A172 (cell line): ENCODE data around the gene NATD1. TPM values are rescaled to one million over a fixed set of nuclear protein-coding genes. Genes with fewer than 3 reads are reported as not detected.

ENCODE experiments used
- DNase-seq: peaks from one replicate; pipeline ENCODE4 v3.0.0-alpha.2; 2015; ENCODE audit warnings: low spot score
- total RNA-seq: library from RNA; depleted of rRNA; stranded (reverse); fragments of >200 nt; shearing (Covaris generic); gene quantifications from 2 replicates; pipeline ENCODE4 v1.2.3, GENCODE V29; 2014; rRNA removed

NATD1 gene, protein sequence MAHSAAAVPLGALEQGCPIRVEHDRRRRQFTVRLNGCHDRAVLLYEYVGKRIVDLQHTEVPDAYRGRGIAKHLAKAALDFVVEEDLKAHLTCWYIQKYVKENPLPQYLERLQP
- total RNA-seq: 1.9 and 2.9 TPM in 2 replicates

DNA sequence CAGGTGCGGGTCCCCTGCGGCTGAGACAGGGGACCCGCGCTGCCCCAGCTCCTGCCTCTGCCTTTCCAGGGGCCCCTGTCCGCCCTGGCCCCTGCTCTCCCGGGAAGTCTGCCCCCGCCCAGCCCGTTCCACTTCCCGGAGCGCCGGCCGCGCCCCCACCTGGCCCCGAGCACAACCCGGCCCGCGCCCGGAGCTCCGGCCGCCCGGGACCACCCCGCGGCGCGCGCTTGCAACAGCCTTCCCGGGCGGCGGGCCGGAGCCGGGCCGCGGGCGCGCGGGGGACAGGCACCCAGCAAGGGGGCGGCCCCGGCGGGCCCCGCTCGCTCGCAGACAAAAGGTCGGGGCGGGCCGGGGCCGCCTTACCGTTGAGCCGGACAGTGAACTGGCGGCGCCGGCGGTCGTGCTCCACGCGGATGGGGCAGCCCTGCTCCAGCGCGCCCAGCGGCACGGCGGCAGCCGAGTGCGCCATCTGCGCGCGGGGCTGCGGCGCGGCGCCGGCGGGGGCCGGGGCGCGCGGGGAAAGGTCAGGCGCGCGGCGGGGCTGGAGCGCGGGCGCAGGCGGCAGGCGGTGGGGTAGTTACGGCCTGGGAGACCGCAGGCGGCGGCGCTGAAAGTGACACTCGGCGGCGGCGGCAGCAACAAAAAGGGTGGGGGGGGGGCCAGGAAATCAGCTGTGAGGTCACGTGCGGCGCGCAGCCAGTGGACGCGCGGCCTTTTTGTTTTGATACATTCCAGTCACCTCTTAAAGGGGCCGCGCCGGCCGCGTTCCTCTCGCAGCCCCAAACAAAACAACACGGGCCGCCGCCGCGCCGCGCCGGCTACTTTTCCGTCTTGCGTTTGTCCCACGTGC, at the start of gene NATD1:
NATD1 (minus strand) TSS at position 615 of the 850 bp plus-strand sequence; CDS start at position 469, 146 bp downstream.
- DNase-seq: peak; percentile 77

DNA sequence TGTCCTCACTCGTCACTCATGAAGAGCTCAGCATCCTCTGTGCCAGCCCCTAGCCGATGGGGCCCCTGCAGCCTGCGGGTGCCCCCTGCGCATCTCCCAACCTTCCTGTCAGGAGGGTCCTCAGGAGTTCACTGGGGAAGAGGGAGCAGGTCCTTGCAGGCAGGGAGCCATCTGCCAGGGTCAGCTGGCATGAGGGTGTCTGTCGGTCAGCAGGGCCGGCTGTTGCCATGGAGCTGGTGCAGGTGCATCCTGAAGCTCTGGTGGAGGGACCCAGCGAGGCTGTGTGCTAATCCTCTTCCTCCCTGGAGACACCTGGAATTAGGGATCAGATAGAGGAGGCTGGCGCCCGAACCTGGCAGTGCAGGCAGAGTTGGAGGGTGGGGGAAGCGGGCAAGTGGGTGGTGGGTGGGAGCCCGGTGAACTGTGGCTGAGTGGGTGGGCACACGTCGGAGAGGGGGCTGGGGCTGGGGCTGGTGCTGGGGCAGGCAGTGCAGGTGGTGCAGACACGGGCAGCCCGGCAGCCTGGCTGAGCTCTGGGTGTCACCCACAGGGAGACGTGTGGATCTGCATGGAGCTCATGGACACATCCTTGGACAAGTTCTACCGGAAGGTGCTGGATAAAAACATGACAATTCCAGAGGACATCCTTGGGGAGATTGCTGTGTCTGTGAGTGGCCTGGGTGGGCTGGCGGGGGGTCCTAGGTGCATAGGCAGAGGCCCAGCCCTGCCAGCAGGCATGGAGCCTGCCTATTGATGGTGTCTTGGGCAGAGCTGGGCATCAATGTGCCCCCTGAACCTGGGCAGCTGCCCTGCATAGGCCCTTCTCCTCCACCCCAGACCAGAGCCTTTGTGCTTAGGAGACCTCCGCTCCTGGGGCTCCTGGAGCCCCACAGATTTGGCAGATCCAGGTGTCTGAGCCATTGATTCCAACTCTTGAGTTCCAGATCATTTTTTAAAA, 48.7 kb upstream of the NATD1 start:
- DNase-seq: no peak

DNA sequence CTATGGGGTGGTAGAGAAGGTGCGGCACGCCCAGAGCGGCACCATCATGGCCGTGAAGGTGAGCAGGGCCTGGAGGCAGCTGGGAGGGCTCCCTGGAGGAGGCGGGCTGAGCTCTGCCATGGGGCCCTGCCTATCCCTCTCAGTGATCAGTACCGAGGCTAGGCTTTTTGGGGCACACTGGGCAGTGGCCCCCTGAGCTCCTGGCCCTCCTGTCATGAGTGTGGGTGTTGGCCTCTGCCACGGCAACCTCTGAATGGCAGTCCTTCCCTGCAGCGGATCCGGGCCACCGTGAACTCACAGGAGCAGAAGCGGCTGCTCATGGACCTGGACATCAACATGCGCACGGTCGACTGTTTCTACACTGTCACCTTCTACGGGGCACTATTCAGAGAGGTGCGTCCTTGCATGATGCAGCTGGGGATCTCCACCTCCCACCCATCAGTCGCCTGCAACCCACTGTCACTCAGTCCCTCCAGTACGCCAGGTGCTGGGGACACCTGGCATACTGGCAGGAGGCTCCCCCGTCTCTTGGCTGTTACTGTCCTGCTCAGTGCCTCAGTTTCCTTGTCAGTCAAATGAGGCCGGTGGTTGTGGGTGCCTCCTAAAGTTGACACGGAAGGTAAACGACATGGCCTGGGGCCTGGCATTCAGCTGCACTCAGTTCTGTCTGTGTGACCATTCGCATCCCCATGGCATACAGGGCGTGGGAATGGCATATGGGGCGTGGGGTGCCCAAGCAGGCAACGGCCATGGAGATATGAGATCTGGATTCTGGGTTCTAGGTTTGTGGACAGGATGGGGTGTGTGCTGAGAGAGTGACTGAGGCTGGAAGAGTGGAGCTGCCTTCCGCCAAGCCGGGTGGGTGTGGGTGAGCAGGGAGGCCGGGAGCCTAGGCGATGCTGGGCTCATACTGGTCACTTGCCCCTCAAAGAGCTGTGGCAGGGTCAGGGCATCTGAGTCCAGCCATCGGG, 47.7 kb upstream of the NATD1 start:
- no peak for DNase-seq

DNA sequence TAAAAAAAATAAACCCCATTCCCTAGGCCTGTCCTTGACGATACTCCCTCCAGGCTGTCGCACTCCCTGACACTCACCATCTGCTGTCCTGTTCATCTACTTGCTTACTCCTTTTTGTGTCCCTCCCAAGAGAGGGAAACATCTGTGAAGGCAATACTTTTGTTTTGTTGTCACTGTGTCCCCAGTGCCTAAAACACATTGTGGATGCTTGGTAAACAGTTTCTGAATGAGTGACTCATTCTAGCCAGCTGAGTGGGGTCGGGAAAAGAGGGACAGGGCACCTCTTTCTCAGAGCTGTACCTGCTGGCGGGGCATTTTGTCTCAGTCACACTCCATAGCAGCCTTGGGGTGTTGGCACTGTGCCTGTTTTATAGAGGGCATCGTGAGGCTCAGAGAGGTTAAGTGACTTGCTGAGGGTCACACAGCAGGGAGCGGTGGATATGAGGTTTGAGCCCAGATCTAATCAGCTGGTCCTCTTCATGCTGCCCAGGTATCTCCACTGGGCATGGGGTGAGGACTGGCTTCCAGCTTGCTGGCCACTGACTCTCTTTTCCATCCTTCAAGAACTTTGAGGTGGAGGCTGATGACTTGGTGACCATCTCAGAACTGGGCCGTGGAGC, 46.9 kb upstream of the NATD1 start:
- DNase-seq: no peak

DNA sequence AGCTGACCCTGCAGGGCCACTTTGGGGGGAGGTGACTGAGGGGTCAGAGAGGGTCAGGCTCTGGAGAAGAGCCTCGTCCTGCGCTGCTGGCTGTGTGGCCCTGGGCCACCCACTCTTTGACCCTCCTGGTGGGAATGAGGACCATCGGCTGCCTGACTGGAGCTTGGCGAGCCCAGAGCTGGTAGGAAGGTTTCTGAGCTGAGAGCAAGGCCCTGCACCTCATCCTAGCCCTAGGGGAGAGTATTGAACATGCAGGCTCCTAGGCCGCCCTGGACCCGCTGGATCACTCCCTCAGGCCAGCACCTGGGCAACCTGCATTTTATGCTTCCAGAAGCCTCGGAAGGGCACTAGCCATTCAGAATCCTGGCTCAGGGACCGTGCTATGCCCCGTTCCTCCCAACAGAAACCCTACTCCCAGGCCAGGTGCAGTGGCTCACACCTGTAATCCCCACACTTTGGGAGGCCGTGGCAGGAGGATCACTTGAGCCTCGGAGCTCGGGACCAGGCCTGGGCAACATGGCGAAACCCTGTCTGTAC, 45.8 kb upstream of the NATD1 start:
- DNase-seq: no peak

DNA sequence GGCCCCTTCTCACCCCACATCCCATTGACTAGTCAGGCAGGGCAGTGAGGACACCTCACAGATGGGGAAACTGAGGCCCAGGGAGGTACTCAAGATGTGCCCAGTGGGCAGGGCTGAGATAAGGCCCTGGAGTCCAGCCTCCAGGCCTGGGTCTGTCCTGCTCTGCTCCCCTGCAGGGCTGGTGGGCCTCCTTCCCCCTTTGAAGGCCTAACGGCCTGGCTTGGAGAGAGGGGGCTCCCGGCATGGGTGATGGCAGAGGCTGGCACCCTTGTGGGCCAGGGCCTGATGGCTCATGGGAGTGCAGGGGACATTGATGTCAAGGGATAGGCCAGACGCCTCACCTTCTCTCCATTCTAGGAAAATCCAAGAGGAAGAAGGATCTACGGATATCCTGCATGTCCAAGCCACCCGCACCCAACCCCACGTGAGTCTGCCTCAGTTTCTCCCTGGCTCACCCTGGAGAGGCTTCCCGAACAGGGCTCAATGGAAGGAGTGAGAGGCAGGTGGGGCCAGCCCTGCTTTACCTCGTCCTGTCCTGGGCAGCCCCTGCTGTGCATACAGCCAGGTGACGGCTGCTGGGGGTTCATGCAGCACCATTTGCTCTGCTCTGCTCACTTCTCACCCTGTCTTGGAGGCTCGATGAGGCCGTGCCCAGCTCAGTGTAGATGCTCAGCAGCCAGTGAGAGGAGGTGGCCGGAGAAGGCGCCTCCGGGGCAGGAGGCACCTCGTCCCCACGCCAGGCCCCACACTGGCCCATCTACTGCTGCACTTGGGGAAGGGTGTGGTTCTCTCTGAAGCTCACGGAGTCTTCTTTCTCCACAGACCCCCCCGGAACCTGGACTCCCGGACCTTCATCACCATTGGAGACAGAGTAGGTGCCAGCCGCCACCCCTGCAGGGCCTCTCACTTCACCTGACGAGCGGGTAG, 45.1 kb upstream of the NATD1 start:
- no peak for DNase-seq

DNA sequence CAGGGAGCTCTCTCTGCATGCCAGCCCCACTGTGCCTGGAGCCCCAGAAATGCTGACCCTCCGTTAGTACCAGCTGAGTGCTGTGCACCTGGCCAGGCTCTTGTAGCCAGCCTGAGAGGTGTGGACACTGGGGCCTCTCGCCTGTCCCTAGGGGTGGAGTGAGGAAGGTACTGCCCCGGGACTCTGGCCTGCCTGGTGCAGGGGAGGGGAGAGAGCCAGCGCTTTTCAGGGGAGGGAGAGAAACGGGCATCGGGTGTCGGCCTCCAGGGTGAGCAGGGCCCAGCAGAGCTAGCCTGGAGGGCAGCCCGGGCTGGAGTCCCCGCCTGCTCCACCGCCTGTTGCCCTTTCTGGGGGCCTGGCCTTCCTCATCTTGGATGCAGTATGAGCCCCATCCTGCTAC, 44.4 kb upstream of the NATD1 start:
- no peak for DNase-seq

DNA sequence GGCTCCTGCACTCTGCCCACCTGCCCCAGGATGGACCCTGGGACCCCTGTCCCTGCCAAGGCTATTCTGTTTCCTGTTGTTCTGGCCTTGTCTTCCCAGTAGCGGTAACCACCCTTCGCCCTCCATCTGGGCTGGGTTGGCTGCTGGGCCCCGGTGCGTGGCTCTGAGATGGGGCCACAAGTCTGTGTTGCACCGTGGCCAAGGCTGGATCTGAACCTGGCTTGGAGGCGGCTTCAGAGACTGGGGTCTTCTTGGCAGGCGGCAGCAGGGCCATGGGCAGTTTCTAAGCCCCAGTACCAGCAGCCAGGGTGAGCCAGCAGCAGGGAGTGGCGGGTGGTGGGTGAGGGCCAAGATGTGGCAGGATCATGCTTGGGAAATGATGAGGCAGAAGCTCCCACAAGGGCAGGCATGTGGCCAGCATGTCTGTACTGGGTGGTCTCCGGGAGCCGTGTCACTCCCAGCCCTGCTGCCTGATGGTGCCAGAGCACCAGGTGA, 43.9 kb upstream of the NATD1 start:
- no peak for DNase-seq

DNA sequence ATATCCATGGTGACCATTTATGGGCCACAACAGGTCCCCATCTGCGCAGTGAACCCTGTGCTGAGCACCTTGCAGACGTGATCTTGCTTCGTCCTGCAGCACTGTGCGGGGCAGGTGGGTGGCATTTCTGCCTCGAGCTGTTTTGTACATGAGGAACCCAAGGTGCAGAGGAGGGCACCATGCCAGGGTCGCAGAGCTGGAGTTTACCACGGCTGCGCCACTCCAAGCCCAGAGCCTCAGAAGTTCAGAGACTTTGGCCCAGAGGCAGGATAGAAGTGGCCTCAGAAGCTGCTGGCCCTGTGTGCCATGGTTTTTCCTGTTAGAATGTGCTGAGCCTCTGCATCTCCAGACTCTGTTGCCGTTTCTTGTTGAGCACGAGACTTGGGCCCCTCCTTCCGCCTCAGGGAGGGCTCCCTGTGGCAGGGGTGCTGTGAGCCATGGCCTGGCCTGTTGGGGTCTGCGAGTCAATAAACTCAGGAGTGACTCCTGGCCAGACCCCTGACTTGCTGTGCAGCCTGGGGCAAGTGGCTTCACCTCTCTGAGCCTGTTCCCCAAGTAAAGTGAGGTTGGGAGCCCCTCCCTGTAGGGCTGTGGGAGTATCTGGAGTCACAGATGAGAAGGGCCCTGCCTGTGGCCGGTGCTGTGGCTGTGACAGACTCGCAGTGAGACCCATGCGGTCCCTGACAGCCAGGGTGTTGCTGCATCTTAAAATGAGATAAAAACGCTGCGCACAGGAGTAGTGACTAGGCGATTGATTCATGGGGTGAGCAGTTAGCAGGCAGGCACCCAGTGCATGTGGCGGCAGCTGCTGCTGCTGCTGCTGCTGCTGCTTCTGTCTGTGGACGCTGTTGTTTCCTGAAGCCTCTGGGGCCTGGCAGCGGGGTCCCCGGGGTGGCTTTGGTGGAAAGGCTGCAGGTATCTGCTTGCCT, 43.2 kb upstream of the NATD1 start:
- peak; percentile 83 for DNase-seq

DNA sequence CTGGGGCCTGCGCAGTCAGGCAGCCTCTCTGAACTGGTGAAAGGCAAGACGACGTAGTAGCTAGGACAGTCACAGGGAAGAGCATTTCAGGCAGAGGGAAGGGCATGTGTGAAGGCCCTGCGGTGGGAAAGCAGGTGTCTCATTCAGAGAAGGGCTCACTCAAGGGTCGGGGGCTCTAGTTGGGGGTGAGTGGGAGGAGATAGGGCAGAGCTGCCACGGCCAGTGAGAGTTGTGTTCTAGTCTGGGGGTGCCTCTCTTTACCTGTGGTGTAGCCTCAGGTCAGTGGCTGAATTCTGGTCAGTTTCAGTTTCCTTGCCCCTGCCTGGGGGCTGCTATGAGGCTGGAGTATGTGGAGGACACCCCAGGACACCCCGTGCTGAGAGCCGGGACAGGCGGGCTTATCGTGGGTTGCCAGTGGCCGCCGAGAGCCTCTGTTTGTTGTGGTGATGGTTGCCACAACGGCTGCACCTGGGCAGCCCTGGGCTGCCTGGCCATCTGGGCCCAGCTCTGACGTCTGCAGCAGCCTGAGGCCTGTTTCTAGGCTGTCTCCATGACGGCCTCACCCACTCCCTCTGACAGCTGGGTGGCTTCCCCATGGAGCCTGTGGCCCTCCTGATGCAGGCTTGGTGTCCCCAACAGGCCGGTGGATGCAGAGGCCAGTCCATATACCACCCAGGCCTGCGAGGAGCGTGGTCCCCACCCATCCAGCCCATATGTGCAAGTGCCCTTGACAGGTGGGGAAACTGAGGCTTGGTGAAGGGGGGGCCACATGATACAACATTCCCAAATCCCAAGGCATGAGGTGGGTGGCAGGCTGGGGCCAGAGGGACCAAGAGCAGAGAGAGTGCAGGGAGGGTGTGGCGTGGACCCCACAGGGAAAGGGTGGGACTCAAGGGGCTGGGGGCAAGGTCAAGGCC, 42.1 kb upstream of the NATD1 start:
- DNase-seq: no peak

DNA sequence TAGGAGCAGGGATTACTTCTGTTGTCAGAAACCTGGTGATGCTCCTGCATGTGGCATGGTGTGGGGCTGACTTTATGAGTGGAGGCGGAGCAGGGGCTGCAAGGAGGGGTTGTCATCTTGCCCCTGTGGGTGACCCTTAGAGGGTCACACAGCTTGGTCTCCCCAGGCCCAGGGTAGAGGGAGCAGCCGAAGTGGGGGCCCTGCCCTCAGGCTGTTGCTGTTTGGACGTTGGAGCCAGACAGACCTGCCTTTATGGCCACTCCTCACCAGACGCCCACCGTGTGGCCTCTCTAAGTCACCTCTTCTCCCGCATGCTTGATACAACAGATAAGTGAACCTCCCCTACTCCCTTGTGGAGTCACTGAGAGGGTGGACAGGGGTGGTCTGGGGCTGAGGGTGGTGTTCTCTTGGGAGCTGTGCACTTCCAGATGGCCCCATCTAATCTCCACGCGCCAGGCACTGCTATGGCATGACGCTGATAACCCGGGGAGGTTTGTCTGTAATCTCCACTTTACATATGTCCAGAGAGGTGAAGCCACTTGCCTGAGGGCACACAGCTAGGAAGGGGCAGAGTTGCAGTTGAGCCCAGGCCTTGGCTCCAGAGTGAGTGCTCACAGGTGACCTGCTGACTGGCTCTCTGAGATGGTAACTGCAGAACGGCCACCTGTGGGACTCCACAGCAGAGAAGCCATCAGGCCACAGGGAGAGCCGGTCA, 41.3 kb upstream of the NATD1 start:
- DNase-seq: no peak

DNA sequence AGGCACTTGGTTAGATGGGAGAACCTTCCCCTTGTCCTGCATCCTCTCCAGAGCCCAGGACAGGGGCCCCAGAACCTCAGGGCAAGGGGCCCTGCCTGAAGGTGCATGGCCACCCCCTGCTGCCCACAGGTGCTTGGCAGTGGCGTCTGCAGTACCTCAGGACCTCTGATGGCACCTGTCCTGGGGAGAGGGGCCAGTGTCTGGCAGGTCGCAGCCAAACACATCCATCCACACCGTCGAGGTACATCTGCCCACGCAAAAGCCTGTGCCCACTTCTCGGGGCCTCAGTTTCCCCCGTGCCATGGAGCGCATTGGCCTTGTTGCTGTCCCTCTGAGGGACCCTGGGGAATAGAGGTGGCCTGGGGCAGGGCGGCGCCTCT, 40.6 kb upstream of the NATD1 start:
- DNase-seq: no peak

DNA sequence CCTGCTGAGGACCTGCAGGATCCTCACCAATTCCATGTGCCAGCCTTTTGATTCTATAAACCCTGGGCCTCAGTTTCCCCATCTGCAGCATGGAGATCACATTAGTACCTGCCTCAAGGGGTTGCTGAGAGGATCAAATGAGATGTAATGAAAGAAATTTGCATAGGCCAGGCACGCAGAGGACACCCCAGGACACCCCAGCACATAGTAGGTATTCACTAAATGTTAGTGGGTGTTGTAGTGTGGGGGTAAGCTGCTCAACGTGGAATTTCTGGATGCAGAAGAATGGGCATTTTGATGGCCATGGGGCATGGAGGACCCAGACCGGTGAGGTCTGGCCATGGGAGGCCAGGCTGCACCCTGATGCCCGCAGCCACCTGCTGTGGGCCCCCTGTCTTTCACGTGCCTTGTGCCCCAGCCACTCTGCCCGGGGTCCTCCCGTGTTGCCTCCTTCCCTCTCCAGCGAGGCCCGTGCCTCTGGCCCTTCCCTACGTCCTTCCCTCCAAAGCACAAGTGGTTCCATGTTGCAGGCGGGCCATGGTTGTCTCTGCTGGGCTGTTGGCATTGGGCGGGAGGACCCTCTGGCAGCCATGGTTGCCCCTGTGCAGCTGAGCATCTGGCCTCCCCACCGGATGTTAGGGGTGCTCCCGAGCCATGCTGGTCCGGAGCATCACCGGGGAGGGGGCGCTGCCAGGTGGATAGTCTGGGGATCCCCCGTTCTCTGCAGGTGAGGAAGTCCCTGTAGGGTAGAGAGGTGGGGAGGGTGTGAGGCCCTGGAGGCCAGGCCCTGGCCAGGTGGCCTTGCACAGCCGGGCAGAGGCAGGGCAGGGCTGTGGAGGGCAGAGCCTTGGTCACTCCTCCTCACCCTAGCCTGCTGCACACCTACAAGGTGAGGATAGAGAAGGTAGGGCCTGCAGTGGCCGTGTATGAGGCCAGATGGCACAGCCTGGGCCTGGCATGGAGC, 39.9 kb upstream of the NATD1 start:
- DNase-seq: no peak

DNA sequence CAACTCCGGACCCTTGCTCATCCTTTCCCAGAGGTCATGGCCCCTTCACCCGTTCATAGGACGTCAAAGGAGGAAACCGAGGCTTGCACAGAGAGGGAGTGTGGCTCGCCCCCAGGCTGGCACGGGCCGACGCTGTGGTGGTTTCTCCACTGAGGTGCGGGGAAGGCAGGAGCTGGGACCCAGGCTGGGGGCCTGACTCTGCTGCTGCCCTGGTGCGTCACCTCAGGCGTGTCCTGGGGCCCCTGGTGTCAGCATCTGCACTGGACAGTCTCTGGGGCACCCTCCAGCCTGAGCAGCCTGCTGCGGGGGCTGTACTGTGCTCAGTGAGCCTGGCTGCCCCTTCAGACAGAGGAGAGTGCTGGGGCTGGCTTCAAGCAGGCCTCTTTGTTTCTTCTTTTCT, 38.7 kb upstream of the NATD1 start:
- DNase-seq: no peak

DNA sequence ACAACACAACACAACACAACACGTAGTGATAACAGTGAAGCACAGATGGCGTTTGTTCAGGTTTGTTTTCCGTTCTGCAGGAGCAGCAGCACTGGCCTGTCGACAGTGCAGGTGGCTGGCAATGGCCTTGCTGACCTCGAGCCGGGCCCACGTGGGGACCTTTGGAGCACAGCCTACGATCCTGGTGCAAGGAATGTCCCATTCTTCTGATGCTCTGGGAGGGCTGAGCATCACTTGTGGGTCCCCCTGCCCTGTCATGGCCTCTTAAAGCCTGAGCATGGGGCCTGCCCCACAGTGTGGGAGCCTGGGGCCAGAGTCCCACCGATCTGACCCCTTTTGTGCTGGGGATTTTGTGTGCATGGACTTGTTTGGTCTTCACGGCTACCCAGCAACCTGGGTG, 38.1 kb upstream of the NATD1 start:
- no peak for DNase-seq
